ENCODE data around the gene PDE8A.

DNA sequence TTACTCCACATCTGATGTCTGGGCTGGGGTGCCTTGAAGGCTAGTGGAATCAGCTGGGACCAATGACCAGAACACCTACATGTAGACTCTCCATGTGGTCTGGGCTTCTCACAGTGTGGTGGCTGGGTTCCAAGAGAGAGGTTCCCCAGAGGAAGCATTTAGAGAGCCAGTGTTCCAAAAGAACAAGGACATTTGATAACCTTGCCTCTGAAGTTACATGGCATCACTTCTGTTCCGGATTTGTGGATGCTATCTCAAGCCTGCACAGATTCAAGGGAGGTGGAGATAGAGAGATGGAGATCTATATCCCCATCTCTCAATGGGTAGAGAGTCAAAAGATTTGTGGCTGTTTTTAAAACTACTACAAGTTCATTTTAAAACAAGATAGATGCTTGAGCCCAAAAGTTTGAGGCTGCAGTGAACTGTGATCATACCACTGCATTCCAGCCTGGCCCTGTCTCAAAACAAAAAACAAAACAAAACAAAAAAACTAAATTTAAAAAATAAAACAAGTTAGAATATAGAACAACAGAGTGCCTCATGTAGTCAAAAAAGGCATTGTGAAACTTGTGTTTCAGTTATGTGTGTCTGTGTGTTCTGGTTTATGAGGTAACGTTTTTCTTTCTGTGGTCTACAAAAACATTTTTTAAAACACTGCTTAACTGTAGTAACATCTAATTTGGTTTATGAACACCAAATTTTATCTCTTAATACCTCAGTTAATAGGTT is 44.8 kb downstream of the PDE8A start:
- TF ChIP-seq, protein P1, sequence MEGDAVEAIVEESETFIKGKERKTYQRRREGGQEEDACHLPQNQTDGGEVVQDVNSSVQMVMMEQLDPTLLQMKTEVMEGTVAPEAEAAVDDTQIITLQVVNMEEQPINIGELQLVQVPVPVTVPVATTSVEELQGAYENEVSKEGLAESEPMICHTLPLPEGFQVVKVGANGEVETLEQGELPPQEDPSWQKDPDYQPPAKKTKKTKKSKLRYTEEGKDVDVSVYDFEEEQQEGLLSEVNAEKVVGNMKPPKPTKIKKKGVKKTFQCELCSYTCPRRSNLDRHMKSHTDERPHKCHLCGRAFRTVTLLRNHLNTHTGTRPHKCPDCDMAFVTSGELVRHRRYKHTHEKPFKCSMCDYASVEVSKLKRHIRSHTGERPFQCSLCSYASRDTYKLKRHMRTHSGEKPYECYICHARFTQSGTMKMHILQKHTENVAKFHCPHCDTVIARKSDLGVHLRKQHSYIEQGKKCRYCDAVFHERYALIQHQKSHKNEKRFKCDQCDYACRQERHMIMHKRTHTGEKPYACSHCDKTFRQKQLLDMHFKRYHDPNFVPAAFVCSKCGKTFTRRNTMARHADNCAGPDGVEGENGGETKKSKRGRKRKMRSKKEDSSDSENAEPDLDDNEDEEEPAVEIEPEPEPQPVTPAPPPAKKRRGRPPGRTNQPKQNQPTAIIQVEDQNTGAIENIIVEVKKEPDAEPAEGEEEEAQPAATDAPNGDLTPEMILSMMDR (IDR thresholded peaks at IDR 0.05) = no peak
- no peak for TF ChIP-seq POLR2A (IDR thresholded peaks at IDR 0.05)
